OCI-LY3 (cell line): Measurements from ENCODE around the gene OR2AT4.
"Not testable (repeated sequence)": the region's sequence is repeated elsewhere in the genome, so short reads cannot be mapped to it uniquely, and the experiment has no call there.

Source experiments
- EZH2phosphoT487 ChIP-seq: fragments of 200-600 bp; shearing (Covaris generic); IDR thresholded peaks from 2 replicates; pipeline ENCODE4 v1.6.1; 2018; ENCODE audit warnings: antibody characterized with exemption, mixed run types, low read depth
- TF ChIP-seq, protein P1 (sequence below): fragments of 200-600, 300-600 bp; sonication (generic); IDR thresholded peaks from 2 replicates; pipeline ENCODE4 v1.5.1; 2014; ENCODE audit warnings: antibody characterized with exemption, low read length, low read depth

DNA sequence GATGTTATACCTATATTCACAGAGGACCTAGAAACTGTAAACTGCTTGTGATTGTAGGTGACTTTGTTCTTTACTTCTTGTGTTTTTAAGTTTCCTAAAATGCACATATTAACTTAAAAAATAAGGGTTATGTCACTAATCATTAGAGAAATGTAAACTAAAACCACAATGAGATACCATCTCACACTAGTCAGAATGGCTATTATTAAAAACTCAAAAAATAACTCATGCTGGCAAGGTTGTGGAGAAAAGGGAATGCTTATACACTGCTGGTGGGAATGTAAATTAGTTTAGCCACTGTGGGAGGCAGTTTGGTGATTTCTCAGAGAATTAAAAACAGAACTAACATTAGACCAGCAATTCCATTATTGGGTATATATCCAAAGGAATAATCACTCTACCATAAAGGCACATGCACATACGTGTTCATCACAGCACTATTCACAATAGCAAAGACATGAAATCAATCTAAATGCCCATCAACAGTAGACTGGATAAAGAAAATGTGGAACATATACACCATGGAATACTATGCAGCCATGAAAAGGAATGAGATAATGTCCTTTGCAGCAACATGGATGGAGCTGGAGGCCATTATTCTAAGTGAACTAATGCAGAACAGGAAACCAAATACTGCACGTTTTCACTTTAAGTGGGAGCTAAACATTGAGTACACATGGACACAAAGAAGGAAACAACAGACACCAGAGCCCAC, 9.4 kb upstream of the OR2AT4 start:
- TF ChIP-seq, protein P1, sequence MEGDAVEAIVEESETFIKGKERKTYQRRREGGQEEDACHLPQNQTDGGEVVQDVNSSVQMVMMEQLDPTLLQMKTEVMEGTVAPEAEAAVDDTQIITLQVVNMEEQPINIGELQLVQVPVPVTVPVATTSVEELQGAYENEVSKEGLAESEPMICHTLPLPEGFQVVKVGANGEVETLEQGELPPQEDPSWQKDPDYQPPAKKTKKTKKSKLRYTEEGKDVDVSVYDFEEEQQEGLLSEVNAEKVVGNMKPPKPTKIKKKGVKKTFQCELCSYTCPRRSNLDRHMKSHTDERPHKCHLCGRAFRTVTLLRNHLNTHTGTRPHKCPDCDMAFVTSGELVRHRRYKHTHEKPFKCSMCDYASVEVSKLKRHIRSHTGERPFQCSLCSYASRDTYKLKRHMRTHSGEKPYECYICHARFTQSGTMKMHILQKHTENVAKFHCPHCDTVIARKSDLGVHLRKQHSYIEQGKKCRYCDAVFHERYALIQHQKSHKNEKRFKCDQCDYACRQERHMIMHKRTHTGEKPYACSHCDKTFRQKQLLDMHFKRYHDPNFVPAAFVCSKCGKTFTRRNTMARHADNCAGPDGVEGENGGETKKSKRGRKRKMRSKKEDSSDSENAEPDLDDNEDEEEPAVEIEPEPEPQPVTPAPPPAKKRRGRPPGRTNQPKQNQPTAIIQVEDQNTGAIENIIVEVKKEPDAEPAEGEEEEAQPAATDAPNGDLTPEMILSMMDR = not testable (repeated sequence)
- not testable (repeated sequence) for TF ChIP-seq EZH2phosphoT487
